ENCODE measurements around the gene PRRX2. TPM values are rescaled to one million over a fixed set of nuclear protein-coding genes. Genes with fewer than 3 reads are reported as not detected.

The PRRX2 gene
- total RNA-seq, 4 donors from 2014 or later, result 1.7 to 7.1 (median 4.9) TPM

GRCh38 chr9:129728744-129729143 lies 63.3 kb downstream of the PRRX2 start:
- no peak for TF ChIP-seq CTCF (IDR thresholded peaks at IDR 0.05; ENCODE audit: low read depth)

- no peak for TF ChIP-seq CTCF (IDR thresholded peaks at IDR 0.05; ENCODE audit: low read depth)
These were observed 66.1 kb downstream of the PRRX2 start for GRCh38 chr9:129731477-129732085.

GRCh38 chr9:129732100-129732499 lies 66.7 kb downstream of the PRRX2 start:
- no peak for TF ChIP-seq CTCF (IDR thresholded peaks at IDR 0.05; ENCODE audit: low read depth)

GRCh38 chr9:129732946-129733631 lies 67.6 kb downstream of the PRRX2 start:
- TF ChIP-seq CTCF (IDR thresholded peaks at IDR 0.05; ENCODE audit: low read depth), result no peak

GRCh38 chr9:129733632-129733953 lies 68.1 kb downstream of the PRRX2 start:
- no peak for TF ChIP-seq CTCF (IDR thresholded peaks at IDR 0.05; ENCODE audit: low read depth)

DNA sequence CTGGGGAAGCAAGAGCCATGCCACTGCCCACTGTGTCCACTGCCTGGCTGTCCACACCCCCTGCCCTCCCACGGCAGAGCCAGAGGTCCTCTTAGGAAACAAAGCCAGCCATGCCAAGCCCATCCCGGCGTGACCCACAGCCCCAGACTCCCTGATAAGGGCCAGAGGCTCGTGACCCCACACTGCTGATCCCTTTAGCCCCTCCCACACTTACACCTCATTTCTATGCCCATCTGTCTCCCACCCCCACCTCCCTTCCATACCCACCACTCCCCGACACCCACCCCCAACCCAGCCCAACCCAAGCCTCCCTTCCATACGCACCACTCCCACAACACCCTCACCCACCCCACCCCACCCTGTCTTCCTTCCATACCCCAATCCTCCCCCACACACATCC lies 70.1 kb downstream of the PRRX2 start:
- no peak for TF ChIP-seq CTCF (IDR thresholded peaks at IDR 0.05; ENCODE audit: low read depth)

DNA sequence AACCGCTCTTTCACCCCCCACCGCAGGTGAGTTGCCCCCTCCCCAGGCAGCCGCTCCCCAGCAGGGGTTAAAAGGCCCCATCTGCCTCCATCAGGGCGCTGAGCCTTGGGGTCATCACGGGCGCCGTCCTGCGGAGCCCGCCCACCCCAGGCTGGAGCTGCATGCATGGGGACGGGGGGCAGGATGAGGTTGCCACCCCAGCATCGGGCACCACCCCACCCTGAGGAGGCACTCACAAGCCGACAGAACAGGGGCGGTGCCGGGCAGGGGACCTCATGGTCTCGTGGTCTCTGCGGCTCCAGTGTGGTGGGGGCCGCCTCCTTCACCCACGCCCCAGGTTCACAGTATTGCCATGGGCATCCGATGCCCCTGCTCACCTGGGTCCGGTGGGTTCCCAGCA lies 70.9 kb downstream of the PRRX2 start:
- no peak for TF ChIP-seq CTCF (IDR thresholded peaks at IDR 0.05; ENCODE audit: low read depth)

Data from subcutaneous adipose tissue (tissue), 4 donors.